Measurements from ENCODE around the gene STRADA. TPM values are rescaled to one million over a fixed set of nuclear protein-coding genes. Genes with fewer than 3 reads are reported as not detected.

STRADA gene
- total RNA-seq, 1 donor from 2014 or later, result 54.6 TPM

DNA sequence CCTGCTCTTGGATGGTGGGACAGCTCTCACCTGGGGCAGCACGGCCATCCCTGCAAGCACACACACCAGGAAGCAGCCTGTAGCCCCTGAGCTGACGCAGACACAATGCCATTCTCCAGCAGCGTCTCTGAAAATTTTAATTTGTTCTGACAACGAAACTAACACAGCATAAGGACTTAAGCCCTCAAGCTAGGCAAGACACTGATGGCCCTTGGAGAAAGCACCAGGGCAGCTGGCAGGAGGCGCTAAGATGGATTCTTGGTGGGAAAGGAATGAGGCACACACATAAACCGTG, 38.9 kb downstream of the STRADA start:
- intact Hi-C loops (cut with micrococcal nuclease), result no loop called here
- Mint-ChIP-seq H3K27me3 (no peaks in the 10 kb centered on the region), H3K4me1 (peaks cover 56% of the 10 kb centered on the region), H3K9me3 (no peaks in the 10 kb centered on the region), H3K36me3 (ENCODE audit: low read depth) (peaks cover 40% of the 10 kb centered on the region), H3K4me3 (peak overlapping the region; percentile 92), H3K27ac (peak overlapping the region; percentile 97)
- DNase-seq, result peak; percentile 71

- Mint-ChIP-seq H3K4me3 (peak overlapping the region; percentile 92), H3K27me3 (no peaks in the 10 kb centered on the region), H3K4me1 (peaks cover 58% of the 10 kb centered on the region), H3K9me3 (no peaks in the 10 kb centered on the region), H3K27ac (peak overlapping the region; percentile 97), H3K36me3 (ENCODE audit: low read depth) (peaks cover 43% of the 10 kb centered on the region)
- peak; percentile 92 for DNase-seq
- intact Hi-C loops (cut with micrococcal nuclease), result loop anchor here (1.0 kb wide), 2 partner anchors 39 to 71 kb away; partner anchors contain the start of genes CCDC47 and STRADA
Observed at GRCh38 chr17:63701868-63702720, 39.5 kb downstream of the STRADA start.

GRCh38 chr17:63701456-63701820, 40.2 kb downstream of the STRADA start:
- peaks cover 59% of the 10 kb centered on the region for H3K4me1 Mint-ChIP-seq
- H3K36me3 Mint-ChIP-seq (ENCODE audit: low read depth), result peaks cover 47% of the 10 kb centered on the region
- intact Hi-C loops (cut with micrococcal nuclease), result loop anchor here (1.0 kb wide), 2 partner anchors 40 to 72 kb away; partner anchors contain the start of genes CCDC47 and STRADA
- H3K27me3 Mint-ChIP-seq, result no peaks in the 10 kb centered on the region
- peak overlapping the region; percentile 92 for H3K4me3 Mint-ChIP-seq
- H3K27ac Mint-ChIP-seq, result peak overlapping the region; percentile 97
- H3K9me3 Mint-ChIP-seq, result no peaks in the 10 kb centered on the region
- no peak for DNase-seq

DNA sequence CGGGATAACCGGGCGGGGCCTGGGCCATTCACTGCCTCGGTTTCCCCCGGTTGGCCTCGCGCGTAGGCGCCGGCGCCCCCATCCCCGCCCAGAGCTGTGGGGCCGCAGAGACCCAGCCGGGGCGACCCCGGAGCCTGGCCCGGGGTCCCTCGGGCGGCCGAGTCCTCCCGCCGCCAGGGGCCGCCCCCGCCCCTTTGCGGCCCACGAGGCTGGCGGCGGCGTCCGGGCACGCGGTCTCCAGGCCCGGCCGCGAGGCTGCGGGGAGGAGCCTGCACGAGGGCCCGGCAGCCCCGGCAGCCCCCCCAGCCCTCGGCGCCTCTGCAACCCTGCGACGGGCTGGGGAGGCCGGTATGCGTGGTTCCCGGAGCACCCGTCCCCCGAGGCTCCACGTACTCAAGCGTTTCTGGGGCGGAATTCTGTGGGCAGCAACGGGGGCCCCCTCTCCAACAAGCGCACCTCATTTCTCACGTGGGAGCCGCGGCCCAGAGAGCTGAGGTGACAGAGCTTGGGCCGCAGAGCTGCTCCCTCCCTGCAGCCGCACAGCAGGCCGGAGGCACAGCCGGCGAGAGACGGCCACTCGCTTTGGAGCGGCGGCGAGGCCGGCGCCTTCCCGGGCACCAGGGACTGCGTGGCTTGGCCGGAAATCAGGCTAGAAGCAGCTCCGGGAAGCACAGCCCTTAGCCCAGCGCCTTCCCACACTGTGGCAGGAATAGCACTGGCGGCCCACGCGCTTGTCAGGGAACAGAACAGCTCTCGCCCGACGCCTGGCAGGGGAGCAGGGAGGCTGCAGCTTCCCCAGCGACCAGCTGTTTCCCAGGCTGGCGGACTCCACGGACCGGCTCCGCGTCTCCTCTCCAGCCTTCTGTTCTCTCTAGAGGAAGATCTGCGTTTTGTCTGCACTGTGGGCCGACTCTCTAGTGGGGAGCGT, 40.8 kb downstream of the STRADA start:
- DNase-seq, result peak; percentile 86
- H3K36me3 Mint-ChIP-seq (ENCODE audit: low read depth), result peaks cover 50% of the 10 kb centered on the region
- peak overlapping the region; percentile 92 for H3K4me3 Mint-ChIP-seq
- intact Hi-C loops (cut with micrococcal nuclease), result loop anchor here (1.0 kb wide), 3 partner anchors 41 to 78 kb away; partner anchors contain the start of genes CCDC47, MAP3K3 and STRADA
- no peaks in the 10 kb centered on the region for H3K27me3 Mint-ChIP-seq
- H3K27ac Mint-ChIP-seq, result peak overlapping the region; percentile 97
- peaks cover 58% of the 10 kb centered on the region for H3K4me1 Mint-ChIP-seq
- no peaks in the 10 kb centered on the region for H3K9me3 Mint-ChIP-seq

DNA sequence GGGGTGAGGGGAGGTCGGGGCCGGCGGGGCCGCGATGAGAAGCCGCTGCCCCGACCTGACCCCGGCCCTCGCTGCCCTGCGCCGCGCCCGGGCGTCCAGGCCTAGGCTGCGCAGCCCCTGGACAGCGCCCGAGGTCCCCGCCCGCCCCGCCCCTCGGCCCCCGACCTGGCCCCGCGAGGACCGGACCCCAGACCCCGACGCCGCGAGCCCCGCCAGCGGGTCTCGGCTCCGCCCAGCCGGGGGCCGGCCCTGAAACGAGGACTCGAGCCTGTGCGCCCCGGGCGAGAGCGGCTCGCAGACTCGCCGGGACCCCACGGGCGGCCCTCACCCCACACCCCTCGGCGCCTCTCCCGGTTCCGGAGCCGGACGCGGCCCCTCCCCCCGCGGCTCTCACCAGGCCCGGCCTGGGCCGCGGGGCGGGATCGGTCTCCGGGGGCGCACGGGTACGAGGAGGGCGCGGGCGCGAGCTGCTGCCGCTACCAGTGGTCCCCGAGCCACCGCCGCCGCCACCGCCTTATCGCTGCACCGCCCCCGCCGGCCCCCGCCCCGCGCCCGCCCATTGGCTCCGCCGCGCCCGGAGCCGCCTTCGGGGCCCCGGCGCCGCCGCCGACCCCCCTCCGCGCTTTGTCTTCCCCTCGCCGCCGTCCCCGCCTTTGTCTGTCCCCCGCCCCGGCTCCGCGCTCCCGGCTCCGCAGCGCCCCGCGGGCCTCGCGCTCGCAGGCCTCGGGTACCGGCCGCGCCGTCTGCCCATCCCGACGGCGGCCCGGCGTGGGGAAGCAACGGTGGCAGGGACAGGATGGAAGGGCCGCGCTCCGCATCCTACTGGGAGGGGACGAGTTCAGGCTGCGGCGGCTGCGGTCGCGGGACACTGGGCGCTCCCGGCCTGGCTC, 41.7 kb downstream of the STRADA start, which contains the start of gene LIMD2:
TSS of gene LIMD2 (minus strand) at position 488 of the 890 bp plus-strand sequence. CDS start 827 bp downstream, outside the sequence.
- intact Hi-C loops (cut with micrococcal nuclease), result loop anchor here (1.0 to 5.0 kb wide), 5 partner anchors 78 to 273 kb away; partner anchors contain the start of genes DCAF7, MAP3K3 and SMARCD2
- Mint-ChIP-seq H3K4me3 (peak within 1 kb of the TSS; percentile 93), H3K27ac (peak within 1 kb of the TSS; percentile 97), H3K27me3 (no peaks in the 10 kb centered on the region), H3K4me1 (peaks cover 56% of the 10 kb centered on the region), H3K9me3 (no peaks in the 10 kb centered on the region), H3K36me3 (ENCODE audit: low read depth) (peaks cover 45% of the 10 kb centered on the region)
- peak; percentile 93 for DNase-seq

GRCh38 chr17:63698886-63699637, 42.5 kb downstream of the STRADA start:
- peak; percentile 96 for DNase-seq
- Mint-ChIP-seq H3K9me3 (no peaks in the 10 kb centered on the region), H3K4me3 (peak overlapping the region; percentile 93), H3K27ac (peak overlapping the region; percentile 93), H3K36me3 (ENCODE audit: low read depth) (peaks cover 45% of the 10 kb centered on the region), H3K27me3 (no peaks in the 10 kb centered on the region), H3K4me1 (peaks cover 55% of the 10 kb centered on the region)
- intact Hi-C loops (cut with micrococcal nuclease), result loop anchor here (1.0 to 5.0 kb wide), 6 partner anchors 11 to 272 kb away; partner anchors contain the start of genes DCAF7, DDX42 and SMARCD2

GRCh38 chr17:63698381-63698885, 43.2 kb downstream of the STRADA start:
- H3K9me3 Mint-ChIP-seq, result no peaks in the 10 kb centered on the region
- H3K4me3 Mint-ChIP-seq, result peak overlapping the region; percentile 93
- intact Hi-C loops (cut with micrococcal nuclease), result loop anchor here (1.0 to 5.0 kb wide), 6 partner anchors 12 to 271 kb away; partner anchors contain the start of genes DCAF7, DDX42 and SMARCD2
- H3K4me1 Mint-ChIP-seq, result peaks cover 49% of the 10 kb centered on the region
- no peak for DNase-seq
- H3K27ac Mint-ChIP-seq, result peak overlapping the region; percentile 93
- H3K27me3 Mint-ChIP-seq, result no peaks in the 10 kb centered on the region
- peaks cover 39% of the 10 kb centered on the region for H3K36me3 Mint-ChIP-seq (ENCODE audit: low read depth)

GRCh38 chr17:63697341-63698286, 44.0 kb downstream of the STRADA start:
- intact Hi-C loops (cut with micrococcal nuclease), result loop anchor here (1.0 to 5.0 kb wide), 6 partner anchors 13 to 270 kb away; partner anchors contain the start of genes DCAF7, DDX42 and SMARCD2
- H3K4me3 Mint-ChIP-seq, result peak overlapping the region; percentile 93
- peak; percentile 94 for DNase-seq
- H3K27me3 Mint-ChIP-seq, result no peaks in the 10 kb centered on the region
- no peaks in the 10 kb centered on the region for H3K9me3 Mint-ChIP-seq
- H3K36me3 Mint-ChIP-seq (ENCODE audit: low read depth), result peaks cover 31% of the 10 kb centered on the region
- H3K27ac Mint-ChIP-seq, result peak overlapping the region; percentile 93
- peaks cover 43% of the 10 kb centered on the region for H3K4me1 Mint-ChIP-seq

GRCh38 chr17:63696381-63696961, 45.1 kb downstream of the STRADA start:
- peak overlapping the region; percentile 93 for H3K27ac Mint-ChIP-seq
- H3K27me3 Mint-ChIP-seq, result no peaks in the 10 kb centered on the region
- peaks cover 24% of the 10 kb centered on the region for H3K36me3 Mint-ChIP-seq (ENCODE audit: low read depth)
- H3K4me1 Mint-ChIP-seq, result peaks cover 34% of the 10 kb centered on the region
- DNase-seq, result peak; percentile 80
- peak overlapping the region; percentile 93 for H3K4me3 Mint-ChIP-seq
- H3K9me3 Mint-ChIP-seq, result no peaks in the 10 kb centered on the region
- intact Hi-C loops (cut with micrococcal nuclease), result loop anchor here (5.0 kb wide), 1 partner anchor 269 kb away; no protein-coding TSS in a partner anchor

DNA sequence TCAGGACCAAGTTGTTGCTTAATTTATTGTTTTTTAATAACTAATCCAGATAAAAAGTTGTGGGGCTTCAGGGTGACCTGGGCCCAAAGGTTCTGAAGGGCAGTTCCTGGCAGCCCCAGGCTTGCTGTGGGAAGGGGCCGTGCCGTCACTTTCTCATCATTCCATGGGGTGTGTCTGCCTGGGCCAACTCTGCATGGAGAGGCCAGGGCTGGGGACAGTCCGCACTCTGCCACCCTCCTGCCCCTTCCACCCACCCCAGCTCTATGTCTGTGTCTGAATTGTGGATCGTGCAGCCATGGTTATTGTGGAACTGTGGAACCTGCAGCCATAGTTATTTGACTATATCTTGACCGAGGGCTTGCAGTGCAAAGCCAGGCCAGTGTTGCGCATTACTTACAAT, 45.7 kb downstream of the STRADA start:
- intact Hi-C loops (cut with micrococcal nuclease), result loop anchor here (5.0 kb wide), 1 partner anchor 269 kb away; no protein-coding TSS in a partner anchor
- Mint-ChIP-seq H3K27ac (peak overlapping the region; percentile 93), H3K4me1 (peaks cover 31% of the 10 kb centered on the region), H3K27me3 (no peaks in the 10 kb centered on the region), H3K9me3 (no peaks in the 10 kb centered on the region), H3K36me3 (ENCODE audit: low read depth) (peaks cover 27% of the 10 kb centered on the region), H3K4me3 (peak overlapping the region; percentile 93)
- no peak for DNase-seq
